ENCODE measurements around the gene OPCML. TPM values are rescaled to one million over a fixed set of nuclear protein-coding genes. Genes with fewer than 3 reads are reported as not detected.

OPCML gene
- total and polyA plus RNA-seq, 4 donors: under 0.01 to 1.3 (median 0.88) TPM; not detected in 1

DNA sequence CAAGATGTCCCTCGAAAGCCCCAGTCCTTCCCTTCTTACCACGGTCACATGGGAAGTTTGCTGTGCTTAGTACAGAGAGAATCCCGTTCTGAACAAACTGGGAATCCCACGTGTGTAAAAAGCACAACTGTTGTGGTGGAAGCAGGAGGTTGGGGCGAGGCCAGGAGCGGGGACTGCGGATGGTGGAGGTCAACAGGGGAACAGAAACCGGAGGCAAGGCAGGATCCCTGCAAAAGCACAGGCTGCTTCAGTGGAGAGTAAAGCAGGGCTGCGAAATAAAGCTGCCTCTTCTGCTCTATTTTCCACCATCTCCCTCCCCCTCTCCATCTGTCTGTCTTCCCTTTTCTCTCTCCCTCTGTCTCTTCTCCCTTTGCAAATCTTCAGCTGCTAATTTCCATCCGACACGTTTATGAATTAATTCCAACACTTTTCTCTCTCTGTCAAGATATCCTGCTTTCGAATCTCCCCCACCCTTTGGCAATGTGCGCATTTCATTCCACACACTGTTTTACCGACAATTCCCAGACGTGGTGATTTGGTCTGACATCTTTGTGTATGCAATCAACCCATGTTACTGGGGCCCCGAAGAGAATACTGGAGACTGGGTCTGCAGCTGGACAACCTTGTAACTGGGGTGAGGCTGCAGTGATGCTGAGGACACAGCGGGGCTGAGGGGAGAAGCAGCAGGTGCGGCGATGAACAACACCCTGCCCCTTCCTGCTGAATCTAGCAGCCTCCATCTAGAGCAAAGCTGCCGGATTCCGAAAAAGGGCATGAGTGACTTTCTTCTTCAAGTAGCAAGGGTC lies 571.8 kb downstream of the OPCML start:
- no peak overlapping the region for H3K4me3 ChIP-seq (ENCODE audit: low read length in 2 of 2)
- H3K9me3 ChIP-seq (ENCODE audit: control insufficient read depth, low read length): peaks cover 3% of the 10 kb centered on the region
- intact Hi-C loops (cut with DNase I): loop anchor here in 1 of 2 donors (2.0 kb wide), 1 partner anchor 20 kb away; no protein-coding TSS in a partner anchor
- no peaks in the 10 kb centered on the region for H3K36me3 ChIP-seq (ENCODE audit: control insufficient read depth in 1 of 2, insufficient read depth in 2 of 2, low read length in 1 of 2)
- no peak for ATAC-seq (ENCODE audit: low FRiP score)
- no peaks in the 10 kb centered on the region for H3K4me1 ChIP-seq (ENCODE audit: control insufficient read depth in 1 of 2, insufficient read depth in 2 of 2, low read length in 2 of 2)
- no peak for DNase-seq
- WGBS, 2 donors: 60 to 62% methylated on average over 21 of the region's 21 CpGs
- no peaks in the 10 kb centered on the region for H3K27me3 ChIP-seq (ENCODE audit: control insufficient read depth in 1 of 2, insufficient read depth in 2 of 2, low read length in 1 of 2)
- no peak overlapping the region for H3K27ac ChIP-seq (ENCODE audit: low read depth in 1 of 2, low read length in 2 of 2)

GRCh38 chr11:132959693-132960092 lies 572.6 kb downstream of the OPCML start:
- DNase-seq: no peak
- no peaks in the 10 kb centered on the region for H3K36me3 ChIP-seq (ENCODE audit: control insufficient read depth in 1 of 2, insufficient read depth in 2 of 2, low read length in 1 of 2)
- H3K4me3 ChIP-seq (ENCODE audit: low read length in 2 of 2): no peak overlapping the region
- H3K27ac ChIP-seq (ENCODE audit: low read depth in 1 of 2, low read length in 2 of 2): no peak overlapping the region
- peaks cover 3% of the 10 kb centered on the region for H3K9me3 ChIP-seq (ENCODE audit: control insufficient read depth, low read length)
- H3K27me3 ChIP-seq (ENCODE audit: control insufficient read depth in 1 of 2, insufficient read depth in 2 of 2, low read length in 1 of 2): no peaks in the 10 kb centered on the region
- intact Hi-C loops (cut with DNase I): loop anchor here in 1 of 2 donors (2.0 kb wide), 1 partner anchor 19 kb away; no protein-coding TSS in a partner anchor
- WGBS, 2 donors: 40 to 42% methylated on average over 3 of the region's 3 CpGs
- ATAC-seq (ENCODE audit: low FRiP score): no peak
- no peaks in the 10 kb centered on the region for H3K4me1 ChIP-seq (ENCODE audit: control insufficient read depth in 1 of 2, insufficient read depth in 2 of 2, low read length in 2 of 2)

DNA sequence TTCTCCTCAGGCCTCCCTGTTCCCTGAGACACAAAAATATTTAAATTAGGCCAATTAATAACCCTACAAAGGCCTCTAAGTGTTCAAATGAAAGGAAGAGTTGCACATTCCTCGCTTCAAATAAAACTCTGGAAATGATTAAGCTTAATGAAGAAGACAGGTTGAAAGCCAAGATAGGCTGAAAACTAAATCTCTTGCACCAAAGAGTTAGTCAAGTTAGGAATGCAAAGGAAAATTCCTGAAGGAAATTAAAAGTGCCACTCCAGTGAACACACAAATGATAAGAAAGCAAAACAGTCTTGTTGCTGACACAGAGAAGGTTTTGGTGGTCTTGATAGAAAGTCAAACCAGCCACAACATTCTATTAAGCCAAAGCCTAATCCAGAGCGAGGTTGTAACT lies 574.4 kb downstream of the OPCML start:
- H3K27me3 ChIP-seq (ENCODE audit: control insufficient read depth in 1 of 2, insufficient read depth in 2 of 2, low read length in 1 of 2): no peaks in the 10 kb centered on the region
- H3K27ac ChIP-seq (ENCODE audit: low read depth in 1 of 2, low read length in 2 of 2): no peak overlapping the region
- 65 to 67% methylated on average over 2 of the region's 2 CpGs for WGBS, 2 donors
- intact Hi-C loops (cut with DNase I): no loop called here
- H3K4me1 ChIP-seq (ENCODE audit: control insufficient read depth in 1 of 2, insufficient read depth in 2 of 2, low read length in 2 of 2): no peaks in the 10 kb centered on the region
- peaks cover 1% of the 10 kb centered on the region for H3K9me3 ChIP-seq (ENCODE audit: control insufficient read depth, low read length)
- no peaks in the 10 kb centered on the region for H3K36me3 ChIP-seq (ENCODE audit: control insufficient read depth in 1 of 2, insufficient read depth in 2 of 2, low read length in 1 of 2)
- DNase-seq: no peak
- no peak overlapping the region for H3K4me3 ChIP-seq (ENCODE audit: low read length in 2 of 2)
- ATAC-seq (ENCODE audit: low FRiP score): no peak

DNA sequence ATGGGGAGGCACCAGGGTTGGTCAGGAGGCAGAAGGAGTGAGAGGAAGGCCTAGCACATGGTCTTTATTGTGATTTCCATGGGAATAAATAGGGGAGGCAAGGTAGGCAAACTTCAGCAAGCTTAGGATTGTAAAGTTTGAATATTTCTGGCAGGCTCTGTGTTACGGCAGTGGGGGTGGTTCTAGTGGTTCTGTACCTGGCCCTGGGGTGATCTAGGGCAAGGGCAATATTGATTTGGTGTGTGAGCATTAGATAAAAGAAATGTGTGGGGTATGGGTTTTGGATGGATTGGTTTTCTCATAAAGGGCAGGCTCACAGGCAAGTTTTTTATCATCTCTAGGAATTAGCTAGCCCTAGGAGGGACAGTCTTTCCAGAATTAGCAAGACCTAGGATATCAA lies 584.0 kb downstream of the OPCML start:
- 88 to 89% methylated on average over 1 of the region's 1 CpG for WGBS, 2 donors
- Histone ChIP-seq H3K4me3 (ENCODE audit: low read length in 2 of 2) (no peak overlapping the region), H3K36me3 (ENCODE audit: control insufficient read depth in 1 of 2, insufficient read depth in 2 of 2, low read length in 1 of 2) (no peaks in the 10 kb centered on the region), H3K27ac (ENCODE audit: low read depth in 1 of 2, low read length in 2 of 2) (no peak overlapping the region), H3K27me3 (ENCODE audit: control insufficient read depth in 1 of 2, insufficient read depth in 2 of 2, low read length in 1 of 2) (no peaks in the 10 kb centered on the region), H3K4me1 (ENCODE audit: control insufficient read depth in 1 of 2, insufficient read depth in 2 of 2, low read length in 2 of 2) (no peaks in the 10 kb centered on the region), H3K9me3 (ENCODE audit: control insufficient read depth, low read length) (peaks cover 2% of the 10 kb centered on the region)
- ATAC-seq (ENCODE audit: low FRiP score): no peak
- intact Hi-C loops (cut with DNase I): no loop called here
- no peak for DNase-seq

DNA sequence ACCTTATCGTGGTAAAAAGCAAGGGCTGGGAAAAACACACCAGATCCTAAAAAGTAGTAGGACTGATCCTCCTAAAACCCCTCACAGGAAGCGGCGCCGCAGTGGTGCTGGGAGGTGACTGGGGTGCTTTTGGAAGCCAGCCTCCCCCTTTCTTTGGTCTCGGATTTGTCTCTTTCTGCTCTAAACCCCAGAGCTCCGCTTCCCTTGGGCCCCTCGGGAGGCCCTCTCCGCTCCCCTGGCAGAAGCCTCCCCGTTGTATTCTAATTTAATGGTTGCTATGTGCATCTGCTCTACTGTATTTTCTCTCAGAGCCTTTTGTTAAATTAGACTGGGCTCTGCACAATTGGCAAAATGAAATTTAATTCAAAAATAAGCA lies 587.7 kb downstream of the OPCML start:
- intact Hi-C loops (cut with DNase I): no loop called here
- Histone ChIP-seq H3K27me3 (ENCODE audit: control insufficient read depth in 1 of 2, insufficient read depth in 2 of 2, low read length in 1 of 2) (peaks cover 0 to 3% of the 10 kb centered on the region in 2 donors), H3K9me3 (ENCODE audit: control insufficient read depth, low read length) (no peaks in the 10 kb centered on the region), H3K36me3 (ENCODE audit: control insufficient read depth in 1 of 2, insufficient read depth in 2 of 2, low read length in 1 of 2) (no peaks in the 10 kb centered on the region), H3K4me3 (ENCODE audit: low read length in 2 of 2) (no peak overlapping the region), H3K27ac (ENCODE audit: low read depth in 1 of 2, low read length in 2 of 2) (no peak overlapping the region), H3K4me1 (ENCODE audit: control insufficient read depth in 1 of 2, insufficient read depth in 2 of 2, low read length in 2 of 2) (no peaks in the 10 kb centered on the region)
- ATAC-seq (ENCODE audit: low FRiP score) (no peak), DNase-seq (no peak)
- 30 to 31% methylated on average over 9 of the region's 9 CpGs for WGBS, 2 donors

GRCh38 chr11:132943706-132944568 lies 588.4 kb downstream of the OPCML start:
- intact Hi-C loops (cut with DNase I): no loop called here
- Histone ChIP-seq H3K27me3 (ENCODE audit: control insufficient read depth in 1 of 2, insufficient read depth in 2 of 2, low read length in 1 of 2) (peaks cover 0 to 3% of the 10 kb centered on the region in 2 donors), H3K4me1 (ENCODE audit: control insufficient read depth in 1 of 2, insufficient read depth in 2 of 2, low read length in 2 of 2) (no peaks in the 10 kb centered on the region), H3K36me3 (ENCODE audit: control insufficient read depth in 1 of 2, insufficient read depth in 2 of 2, low read length in 1 of 2) (no peaks in the 10 kb centered on the region), H3K4me3 (ENCODE audit: low read length in 2 of 2) (no peak overlapping the region), H3K27ac (ENCODE audit: low read depth in 1 of 2, low read length in 2 of 2) (no peak overlapping the region), H3K9me3 (ENCODE audit: control insufficient read depth, low read length) (no peaks in the 10 kb centered on the region)
- ATAC-seq (ENCODE audit: low FRiP score) (no peak), DNase-seq (no peak)
- 1% methylated on average over 58 to 104 of the region's 104 CpGs for WGBS, 2 donors

GRCh38 chr11:132943357-132943705 lies 589.0 kb downstream of the OPCML start:
- H3K36me3 ChIP-seq (ENCODE audit: control insufficient read depth in 1 of 2, insufficient read depth in 2 of 2, low read length in 1 of 2): no peaks in the 10 kb centered on the region
- DNase-seq (no peak), ATAC-seq (ENCODE audit: low FRiP score) (no peak)
- H3K27me3 ChIP-seq (ENCODE audit: control insufficient read depth in 1 of 2, insufficient read depth in 2 of 2, low read length in 1 of 2): peaks cover 0 to 3% of the 10 kb centered on the region in 2 donors
- no peak overlapping the region for H3K27ac ChIP-seq (ENCODE audit: low read depth in 1 of 2, low read length in 2 of 2)
- H3K4me3 ChIP-seq (ENCODE audit: low read length in 2 of 2): no peak overlapping the region
- WGBS, 2 donors: 1% methylated on average over 17 of the region's 17 CpGs
- H3K4me1 ChIP-seq (ENCODE audit: control insufficient read depth in 1 of 2, insufficient read depth in 2 of 2, low read length in 2 of 2): no peaks in the 10 kb centered on the region
- intact Hi-C loops (cut with DNase I): no loop called here
- no peaks in the 10 kb centered on the region for H3K9me3 ChIP-seq (ENCODE audit: control insufficient read depth, low read length)

DNA sequence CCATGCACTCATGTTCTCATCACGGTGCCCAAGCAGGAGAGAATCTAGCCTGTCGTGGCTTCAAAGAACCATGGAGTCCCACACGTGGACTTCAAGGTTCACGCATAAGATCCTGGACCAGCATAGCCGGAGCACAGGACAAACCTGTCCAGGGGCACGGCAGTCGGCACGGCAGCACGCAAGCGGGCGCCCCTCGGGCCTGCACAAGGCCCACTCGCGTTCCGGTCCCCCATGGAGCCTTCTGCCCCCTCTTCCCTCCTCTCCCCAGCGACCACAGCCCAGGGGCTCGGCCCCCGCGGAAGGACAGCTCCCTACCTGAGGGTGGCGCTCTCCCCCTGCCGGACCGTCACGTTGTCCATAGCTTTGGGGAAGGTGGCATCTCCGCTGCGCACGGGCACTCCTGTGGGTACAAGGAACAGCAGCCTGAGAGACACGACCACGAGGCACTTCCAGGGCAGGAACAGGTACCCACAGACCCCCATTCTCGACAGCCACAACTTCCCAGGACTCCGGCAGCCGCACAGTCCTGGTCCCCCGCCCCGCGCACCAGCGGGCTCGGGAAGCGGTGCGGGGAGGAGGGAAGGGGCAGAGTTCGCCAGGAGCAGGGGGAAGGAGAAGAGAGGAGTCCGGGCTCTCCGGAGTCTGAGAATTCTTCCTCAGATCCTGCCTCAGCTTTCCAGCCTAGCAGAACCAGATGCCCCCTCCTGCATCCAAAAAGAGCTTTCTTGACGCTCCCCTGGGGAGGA lies 589.5 kb downstream of the OPCML start:
- Histone ChIP-seq H3K27me3 (ENCODE audit: control insufficient read depth in 1 of 2, insufficient read depth in 2 of 2, low read length in 1 of 2) (peaks cover 0 to 3% of the 10 kb centered on the region in 2 donors), H3K4me3 (ENCODE audit: low read length in 2 of 2) (no peak overlapping the region), H3K36me3 (ENCODE audit: control insufficient read depth in 1 of 2, insufficient read depth in 2 of 2, low read length in 1 of 2) (no peaks in the 10 kb centered on the region), H3K4me1 (ENCODE audit: control insufficient read depth in 1 of 2, insufficient read depth in 2 of 2, low read length in 2 of 2) (no peaks in the 10 kb centered on the region), H3K9me3 (ENCODE audit: control insufficient read depth, low read length) (no peaks in the 10 kb centered on the region), H3K27ac (ENCODE audit: low read depth in 1 of 2, low read length in 2 of 2) (no peak overlapping the region)
- WGBS, 2 donors: 12 to 17% methylated on average over 24 to 42 of the region's 42 CpGs
- DNase-seq: no peak
- ATAC-seq (ENCODE audit: low FRiP score): peak; percentile 31
- intact Hi-C loops (cut with DNase I): no loop called here
